ENCODE measurements around the gene ZNF205. TPM values are rescaled to one million over a fixed set of nuclear protein-coding genes. Genes with fewer than 3 reads are reported as not detected.

The ZNF205 gene
- total and polyA plus RNA-seq, 2 of the 8 experiments (the other 6 are each of a cell fraction or from before 2014, with no cell fraction given), result 19.1 to 19.9 TPM

- H3K18ac ChIP-seq (ENCODE audit: extremely low read depth, low read length), result no peak overlapping the region
- no peak overlapping the region for H2BK12ac ChIP-seq (ENCODE audit: low read depth, low read length)
- no peak overlapping the region for H2BK15ac ChIP-seq (ENCODE audit: low read length)
- peaks cover 10% of the 10 kb centered on the region for H3K23me2 ChIP-seq (ENCODE audit: low read depth, low read length)
- no peak overlapping the region for H3K23ac ChIP-seq (ENCODE audit: insufficient read length)
- no peak overlapping the region for H3K27ac ChIP-seq (ENCODE audit: low read depth, low read length)
- 57% methylated on average over 6 of the region's 6 CpGs; no CpG with 5 or more reads in 1 of the 2 experiments for whole genome bisulfite sequencing, 2 experiments (ENCODE audit: extremely low coverage in 1 of 2, insufficient coverage in 1 of 2, insufficient read length in 1 of 2, insufficient replicate concordance in 2 of 2, low coverage in 1 of 2, low lambda C conversion rate in 2 of 2, missing lambda C conversion rate in 1 of 2)
- H3K4me2 ChIP-seq (ENCODE audit: insufficient read depth in 1 of 2, low read depth in 2 of 2, low read length in 2 of 2), result peak overlapping the region; percentile 22 to 42; a peak in 2 of 4 replicates
- no peak overlapping the region for H4K8ac ChIP-seq (ENCODE audit: extremely low read depth, insufficient read depth, low read length)
- H3K14ac ChIP-seq (ENCODE audit: insufficient read length), result no peak overlapping the region
- H4K91ac ChIP-seq (replicated peaks; ENCODE audit: insufficient read length, low read length), result peak overlapping the region; percentile 75
- H2BK120ac ChIP-seq (replicated peaks; ENCODE audit: low read depth, low read length), result no peak overlapping the region
- H3K36me3 ChIP-seq (ENCODE audit: control insufficient read depth in 2 of 4, insufficient read depth in 4 of 4, low read length in 3 of 4), result peaks cover 0 to 11% (median 1%) of the 10 kb centered on the region in 4 experiments; a peak in 2 of 8 replicates
- no peaks in the 10 kb centered on the region for H3K27me3 ChIP-seq (replicated peaks in 1 of 4; ENCODE audit: control insufficient read depth in 3 of 4, extremely low read depth in 1 of 4, insufficient read depth in 3 of 4, low read length in 3 of 4)
- H2AK5ac ChIP-seq (ENCODE audit: low read depth, low read length), result no peak overlapping the region
- 0 out of 4 replicates have a peak, but pooled peaks cover 0 to 3% of the 10 kb centered on the region in 2 experiments for H3K79me2 ChIP-seq (ENCODE audit: control insufficient read depth in 1 of 2, insufficient read depth in 2 of 2, low read length in 2 of 2)
- H2BK20ac ChIP-seq (ENCODE audit: low read length), result peak overlapping the region; percentile 28; the same call in 1 of the 2 replicates
- FAIRE-seq (no peak), DNase-seq (ENCODE audit: low read depth in 1 of 2, low spot score in 2 of 2) (peak in 1 of 2 experiments; percentile 68)
- H4K20me1 ChIP-seq (replicated peaks in 1 of 2; ENCODE audit: control insufficient read depth in 1 of 2, insufficient read depth in 2 of 2, low read length in 2 of 2), result peaks cover 0 to 8% of the 10 kb centered on the region in 2 experiments
- POLR2A ChIA-PET (ENCODE audit: partially characterized antibody), result interaction anchor here (0.8 to 9.3 kb wide), 17 partner anchors 9 to 110 kb away, joined by 3 to 109 read pairs (median 4); partner anchors contain the start of genes CLDN6, ZNF205 and ZSCAN10
- no peaks in the 10 kb centered on the region for H3K79me1 ChIP-seq (ENCODE audit: low read depth, low read length)
- H3K4me3 ChIP-seq (ENCODE audit: extremely low read depth in 1 of 4, insufficient read depth in 2 of 4, low read depth in 3 of 4, low read length in 4 of 4), result peak overlapping the region in 1 of 4 experiments; percentile 17; a peak in 1 of 8 replicates
- no peak overlapping the region for H2AFZ ChIP-seq (ENCODE audit: low read length)
- peaks cover 0 to 13% (median 4%) of the 10 kb centered on the region in 4 experiments; a peak in 5 of 7 replicates for H3K4me1 ChIP-seq (replicated peaks in 1 of 4; ENCODE audit: control insufficient read depth in 3 of 4, insufficient read depth in 4 of 4, low read length in 3 of 4)
- CTCF ChIA-PET (ENCODE audit: partially characterized antibody), result interaction anchor here (1.1 to 17.4 kb wide), 14 partner anchors 12 to 109 kb away, joined by 3 to 619 read pairs (median 14); partner anchors contain the start of genes IL32, ZNF205 and ZSCAN10
- no peak overlapping the region for H3K4ac ChIP-seq (replicated peaks; ENCODE audit: insufficient read length, low read depth, low read length)
- H3K56ac ChIP-seq (replicated peaks; ENCODE audit: insufficient read length, low read depth, low read length), result no peak overlapping the region
- H4K5ac ChIP-seq (ENCODE audit: insufficient read length, low read depth, low read length), result no peak overlapping the region
- no peak overlapping the region; a peak in 1 of 7 replicates for H3K9ac ChIP-seq (replicated peaks in 1 of 4; ENCODE audit: extremely low read depth in 1 of 4, low read depth in 3 of 4, low read length in 3 of 4)
- H2BK5ac ChIP-seq (ENCODE audit: low read depth, low read length), result 0 out of 2 replicates have a peak overlapping the region, but pooled peaks have one; percentile 60
- TF ChIP-seq KDM1A (IDR thresholded peaks at IDR 0.05; ENCODE audit: borderline replicate concordance, low read length) (no peak), JUND (IDR thresholded peaks at IDR 0.05; ENCODE audit: low read length) (no peak), POLR2AphosphoS5 (IDR thresholded peaks at IDR 0.05; ENCODE audit: low read depth, low read length) (peak; percentile 54; the same call in 1 of the 2 replicates), RNF2 (IDR thresholded peaks at IDR 0.05; ENCODE audit: borderline replicate concordance, low read depth, low read length, missing control alignments, poor library complexity, severe bottlenecking) (no peak), CEBPB (IDR thresholded peaks at IDR 0.05; ENCODE audit: low read depth, low read length) (no peak), RAD21 (IDR thresholded peaks at IDR 0.05 in 1 of 2, conservative IDR thresholded peaks at IDR 0.05 in 1 of 2; ENCODE audit: low read depth in 2 of 2, low read length in 2 of 2) (no peak), HDAC2 (IDR thresholded peaks at IDR 0.05; ENCODE audit: borderline replicate concordance in 1 of 2, low read depth in 2 of 2, low read length in 2 of 2) (no peak), CHD2 (IDR thresholded peaks at IDR 0.05; ENCODE audit: low read length) (no peak)
- no peaks in the 10 kb centered on the region for H3K9me3 ChIP-seq (ENCODE audit: insufficient read depth in 2 of 2, low read depth in 1 of 2, low read length in 1 of 2)
Measured at GRCh38 chr16:3127745-3128144, 15.4 kb downstream of the ZNF205 start.

Data from H1 (cell line).